ENCODE data around the gene MYO16.

MYO16 gene

DNA sequence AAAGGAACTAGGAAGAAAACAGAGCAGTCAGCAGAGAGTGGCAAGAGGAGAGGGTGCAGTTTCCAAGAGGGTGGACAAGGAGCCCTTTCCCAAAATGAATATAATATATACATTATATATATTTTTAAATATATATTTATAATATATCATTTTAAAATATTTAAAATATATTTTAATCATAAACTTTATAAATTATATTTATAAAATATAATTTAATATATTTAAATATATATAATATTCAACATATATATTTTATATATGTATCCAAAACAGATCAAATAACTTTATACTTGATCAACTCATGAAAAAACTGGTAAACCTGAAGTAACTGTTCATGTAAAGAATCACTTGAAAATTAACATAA lies 328.6 kb downstream of the MYO16 start:
- Histone ChIP-seq H3K27ac (no peak overlapping the region), H3K36me3 (no peaks in the 10 kb centered on the region), H3K9ac (no peak overlapping the region), H3K4me1 (0 out of 2 replicates have a peak, but pooled peaks cover 9% of the 10 kb centered on the region), H3K9me3 (no peaks in the 10 kb centered on the region), H3K4me3 (no peak overlapping the region), H3K4me2 (no peak overlapping the region), H4K20me1 (no peaks in the 10 kb centered on the region), H3K27me3 (no peaks in the 10 kb centered on the region)
- TF ChIP-seq Cebpa-rat (IDR thresholded peaks at IDR 0.05) = no peak

DNA sequence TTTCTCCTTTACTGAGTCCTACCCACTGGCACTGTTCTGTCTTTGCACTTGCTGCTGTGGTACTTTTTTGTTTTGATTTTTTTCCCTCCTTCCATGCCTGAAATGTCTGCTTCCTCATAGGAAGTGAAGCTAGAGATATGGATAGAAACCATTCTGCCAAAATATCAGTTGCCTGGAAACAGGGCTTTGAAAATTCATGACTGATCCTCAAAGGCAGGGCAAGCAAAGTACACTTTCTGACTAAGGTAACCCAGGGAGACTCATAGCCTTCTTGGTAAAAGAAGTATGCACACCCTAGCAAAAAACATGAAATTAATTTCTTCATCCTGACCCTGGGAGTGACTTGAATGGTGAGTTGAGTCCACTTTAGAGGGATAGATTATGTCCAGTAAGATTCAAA lies 329.8 kb downstream of the MYO16 start:
- Histone ChIP-seq H4K20me1 (no peaks in the 10 kb centered on the region), H3K4me1 (0 out of 2 replicates have a peak, but pooled peaks cover 9% of the 10 kb centered on the region), H3K9ac (no peak overlapping the region), H3K36me3 (no peaks in the 10 kb centered on the region), H3K9me3 (no peaks in the 10 kb centered on the region), H3K27me3 (no peaks in the 10 kb centered on the region), H3K27ac (no peak overlapping the region), H3K4me3 (no peak overlapping the region), H3K4me2 (no peak overlapping the region)
- no peak for TF ChIP-seq Cebpa-rat (IDR thresholded peaks at IDR 0.05)

DNA sequence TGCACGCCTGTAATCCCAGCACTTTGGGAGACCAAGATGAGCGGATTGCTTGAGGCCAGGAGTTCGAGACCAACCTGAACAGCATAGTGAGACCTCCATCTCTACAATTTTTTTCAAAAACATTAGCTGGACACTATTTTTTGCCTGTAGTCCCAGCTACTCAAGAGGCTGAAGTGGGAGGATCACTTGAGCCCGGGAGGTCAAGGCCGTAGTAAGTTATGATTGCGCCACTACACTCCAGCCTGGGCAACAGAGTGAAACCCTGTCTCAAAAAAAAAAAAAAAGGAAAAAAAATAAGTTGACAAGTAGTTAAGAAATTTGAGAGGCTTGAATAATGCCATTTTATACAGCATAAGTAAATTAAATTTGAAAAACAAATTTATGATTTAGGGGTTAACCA lies 330.6 kb downstream of the MYO16 start:
- H3K9ac ChIP-seq = no peak overlapping the region
- 0 out of 2 replicates have a peak, but pooled peaks cover 9% of the 10 kb centered on the region for H3K4me1 ChIP-seq
- no peak overlapping the region for H3K4me2 ChIP-seq
- no peak overlapping the region for H3K4me3 ChIP-seq
- no peaks in the 10 kb centered on the region for H3K9me3 ChIP-seq
- H4K20me1 ChIP-seq = no peaks in the 10 kb centered on the region
- TF ChIP-seq Cebpa-rat (IDR thresholded peaks at IDR 0.05) = no peak
- H3K27ac ChIP-seq = no peak overlapping the region
- no peaks in the 10 kb centered on the region for H3K27me3 ChIP-seq
- H3K36me3 ChIP-seq = no peaks in the 10 kb centered on the region

DNA sequence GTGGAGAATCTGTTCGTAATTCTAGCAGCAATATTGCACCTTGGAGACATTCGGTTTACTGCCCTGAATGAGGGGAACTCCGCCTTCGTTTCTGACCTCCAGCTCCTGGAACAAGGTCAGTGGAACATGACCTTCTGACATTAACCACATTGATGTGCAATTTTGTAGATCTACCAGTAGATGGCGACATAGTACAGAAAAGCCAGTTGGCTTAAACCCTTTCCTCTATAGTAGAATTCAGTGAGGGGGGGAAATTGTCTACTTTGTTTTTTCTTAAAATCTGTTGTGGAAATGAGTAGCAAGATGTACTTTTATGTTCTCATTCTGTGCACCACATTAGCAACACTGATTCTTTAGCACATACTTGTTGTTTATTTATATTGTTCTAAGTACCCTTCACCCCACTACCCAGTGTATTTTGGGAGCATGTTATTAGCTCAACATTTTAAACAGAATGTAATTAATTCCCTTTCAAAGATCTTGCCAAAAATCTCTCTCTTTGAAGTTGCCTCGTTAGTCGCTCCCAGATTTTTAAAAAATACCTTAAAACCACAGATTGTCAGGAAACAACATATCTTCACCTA lies 332.2 kb downstream of the MYO16 start:
- Histone ChIP-seq H3K9me3 (no peaks in the 10 kb centered on the region), H3K27ac (no peak overlapping the region), H3K4me3 (no peak overlapping the region), H3K27me3 (no peaks in the 10 kb centered on the region), H3K36me3 (no peaks in the 10 kb centered on the region), H3K4me1 (0 out of 2 replicates have a peak, but pooled peaks cover 9% of the 10 kb centered on the region), H3K4me2 (no peak overlapping the region), H4K20me1 (no peaks in the 10 kb centered on the region), H3K9ac (no peak overlapping the region)
- no peak for TF ChIP-seq Cebpa-rat (IDR thresholded peaks at IDR 0.05)

DNA sequence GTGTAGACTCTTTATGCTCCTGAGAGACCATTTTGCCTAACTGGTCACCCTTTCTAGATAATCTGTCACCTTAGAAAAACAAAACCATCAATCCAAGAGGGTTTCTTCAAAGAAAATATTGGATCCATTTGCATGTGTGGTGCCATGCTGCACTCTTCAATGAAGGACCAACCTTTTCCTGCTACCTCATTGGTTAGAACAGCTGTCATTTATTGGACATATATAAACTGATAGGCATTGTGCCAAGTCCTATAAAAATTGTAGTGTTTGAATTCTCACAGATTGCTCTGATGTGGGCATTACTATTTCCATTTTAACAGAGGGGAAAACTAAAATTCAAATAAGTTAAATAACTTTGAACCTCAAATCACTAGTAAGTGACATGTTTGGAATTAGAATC lies 333.2 kb downstream of the MYO16 start:
- H4K20me1 ChIP-seq = no peaks in the 10 kb centered on the region
- no peak overlapping the region for H3K4me3 ChIP-seq
- H3K27me3 ChIP-seq = no peaks in the 10 kb centered on the region
- H3K4me1 ChIP-seq = 0 out of 2 replicates have a peak, but pooled peaks cover 9% of the 10 kb centered on the region
- no peak overlapping the region for H3K4me2 ChIP-seq
- H3K9ac ChIP-seq = no peak overlapping the region
- no peak overlapping the region for H3K27ac ChIP-seq
- no peaks in the 10 kb centered on the region for H3K9me3 ChIP-seq
- TF ChIP-seq Cebpa-rat (IDR thresholded peaks at IDR 0.05) = no peak
- H3K36me3 ChIP-seq = no peaks in the 10 kb centered on the region

DNA sequence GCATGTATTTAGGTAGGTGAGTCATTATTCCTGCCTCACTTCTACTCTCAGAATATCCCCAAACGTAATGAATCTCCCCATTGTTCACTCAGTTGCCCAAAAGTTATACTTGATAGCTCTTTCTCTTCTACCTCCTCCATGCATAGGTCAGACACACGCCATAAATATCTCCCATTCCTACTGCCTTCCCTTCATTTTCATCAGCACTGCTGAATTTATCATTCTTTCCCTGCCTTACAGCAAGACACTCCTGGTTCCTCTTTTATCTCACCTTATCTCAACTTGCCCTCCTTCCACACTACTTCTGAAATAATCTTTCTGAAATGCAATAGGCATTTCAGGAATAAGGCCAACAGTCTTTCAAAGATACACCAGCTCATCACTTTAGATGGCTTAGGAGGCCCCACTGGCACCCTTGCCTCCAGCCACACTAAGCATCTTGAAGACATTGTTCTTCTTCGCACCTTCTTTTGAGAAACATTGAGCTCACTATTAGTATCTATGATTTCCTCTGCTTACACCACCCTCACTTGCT lies 333.9 kb downstream of the MYO16 start:
- Histone ChIP-seq H3K27me3 (no peaks in the 10 kb centered on the region), H3K27ac (no peak overlapping the region), H3K4me1 (0 out of 2 replicates have a peak, but pooled peaks cover 9% of the 10 kb centered on the region), H3K9me3 (no peaks in the 10 kb centered on the region), H3K4me2 (no peak overlapping the region), H3K9ac (no peak overlapping the region), H3K4me3 (no peak overlapping the region), H4K20me1 (no peaks in the 10 kb centered on the region), H3K36me3 (no peaks in the 10 kb centered on the region)
- TF ChIP-seq Cebpa-rat (IDR thresholded peaks at IDR 0.05) = no peak

DNA sequence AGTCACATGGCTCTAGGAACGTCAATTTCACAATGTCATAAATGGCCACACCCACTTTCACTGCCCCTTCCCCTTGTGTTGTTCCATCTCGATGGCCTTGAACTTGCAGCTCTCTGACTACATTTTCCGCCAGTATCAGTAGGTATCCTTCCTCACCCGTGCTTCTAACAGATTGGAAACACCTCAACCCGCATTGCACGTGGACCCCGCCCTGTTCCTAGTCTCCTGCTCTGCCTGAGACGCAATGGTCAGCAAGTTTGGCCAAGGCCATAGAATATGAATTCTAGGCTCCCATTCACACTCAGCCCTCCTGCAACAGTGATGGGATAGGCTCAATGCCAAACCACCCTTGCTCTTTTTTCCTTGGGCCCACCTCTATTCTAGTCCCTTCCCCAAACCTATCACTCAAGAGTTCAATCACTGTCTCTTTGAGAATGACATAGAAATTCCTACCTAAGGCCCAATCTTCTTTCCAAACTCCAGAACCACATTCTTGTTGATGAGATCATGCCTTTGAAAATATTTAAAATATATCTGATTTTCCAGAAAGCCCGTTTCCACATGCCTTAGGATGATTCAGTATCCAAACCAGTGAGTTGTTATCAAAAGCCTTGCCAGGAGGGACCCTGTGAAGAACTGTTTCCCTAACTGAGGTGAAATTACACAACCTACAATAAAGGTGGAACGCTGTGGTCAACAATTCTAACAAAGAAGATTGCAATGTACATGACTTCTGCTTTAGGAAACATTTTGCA lies 334.6 kb downstream of the MYO16 start:
- no peak overlapping the region for H3K9ac ChIP-seq
- H3K4me1 ChIP-seq = 0 out of 2 replicates have a peak, but pooled peaks cover 6% of the 10 kb centered on the region
- no peaks in the 10 kb centered on the region for H3K27me3 ChIP-seq
- TF ChIP-seq Cebpa-rat (IDR thresholded peaks at IDR 0.05) = no peak
- H3K9me3 ChIP-seq = no peaks in the 10 kb centered on the region
- H3K36me3 ChIP-seq = no peaks in the 10 kb centered on the region
- no peak overlapping the region for H3K4me2 ChIP-seq
- H3K27ac ChIP-seq = no peak overlapping the region
- H4K20me1 ChIP-seq = no peaks in the 10 kb centered on the region
- no peak overlapping the region for H3K4me3 ChIP-seq

DNA sequence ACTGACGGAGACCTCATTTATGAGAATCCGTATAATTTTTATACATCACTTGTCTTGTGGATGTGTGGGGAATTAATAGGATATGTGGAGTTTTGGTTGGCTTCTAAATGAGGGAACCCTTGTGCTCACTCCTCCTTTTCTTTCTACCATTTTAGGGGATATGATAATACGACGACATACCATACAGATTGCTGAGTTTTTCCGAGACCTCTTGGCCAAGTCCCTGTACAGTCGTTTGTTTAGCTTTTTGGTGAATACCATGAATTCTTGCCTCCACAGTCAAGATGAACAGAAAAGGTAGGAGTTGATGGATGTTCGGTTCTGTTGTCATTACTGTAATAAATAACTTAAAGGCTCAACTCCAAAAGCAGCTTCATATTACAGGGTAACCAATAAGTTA lies 335.2 kb downstream of the MYO16 start:
- no peak overlapping the region for H3K27ac ChIP-seq
- no peak overlapping the region for H3K4me3 ChIP-seq
- H3K27me3 ChIP-seq = no peaks in the 10 kb centered on the region
- no peaks in the 10 kb centered on the region for H4K20me1 ChIP-seq
- no peak for TF ChIP-seq Cebpa-rat (IDR thresholded peaks at IDR 0.05)
- no peak overlapping the region for H3K9ac ChIP-seq
- H3K9me3 ChIP-seq = no peaks in the 10 kb centered on the region
- H3K4me2 ChIP-seq = no peak overlapping the region
- 0 out of 2 replicates have a peak, but pooled peaks cover under 1% of the 10 kb centered on the region for H3K4me1 ChIP-seq
- H3K36me3 ChIP-seq = no peaks in the 10 kb centered on the region

DNA sequence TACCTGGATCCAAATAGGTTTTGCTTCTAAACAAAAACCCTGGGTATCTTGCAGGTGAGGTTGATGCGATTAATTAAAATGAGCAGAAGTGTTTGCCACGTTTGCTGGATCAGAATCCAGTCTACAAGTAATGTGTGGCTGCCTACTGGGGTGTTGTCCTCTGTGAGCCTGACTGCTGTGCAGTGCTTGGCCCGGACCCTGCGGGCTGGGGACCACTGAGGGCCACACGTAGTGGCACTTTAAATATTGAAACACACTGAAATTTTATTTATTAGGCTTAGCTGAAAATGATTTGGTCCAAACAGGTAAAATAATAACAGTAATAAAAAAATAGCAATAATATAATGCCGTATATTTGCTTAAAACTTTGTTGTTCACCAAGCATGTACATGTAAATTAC lies 338.0 kb downstream of the MYO16 start:
- TF ChIP-seq Cebpa-rat (IDR thresholded peaks at IDR 0.05) = no peak

DNA sequence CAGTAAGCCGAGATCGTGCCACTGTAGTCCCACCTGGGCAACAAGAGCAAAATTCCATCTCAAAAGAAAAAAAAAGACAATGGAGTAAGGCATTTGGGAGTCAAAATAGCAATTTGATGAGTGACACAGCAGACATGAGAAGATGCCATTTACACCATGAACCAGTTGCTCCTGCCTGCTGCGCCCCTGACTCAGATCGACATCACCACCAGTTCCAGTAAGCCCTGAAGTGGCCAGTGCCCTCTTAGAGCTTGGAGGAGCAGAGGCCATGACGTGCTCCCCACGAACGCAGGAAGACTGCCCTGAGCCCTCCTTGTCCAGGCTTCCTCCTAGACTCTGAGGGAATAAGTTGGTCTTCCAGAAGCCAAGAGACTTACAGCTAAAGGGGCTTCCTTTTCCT lies 339.2 kb downstream of the MYO16 start:
- TF ChIP-seq Cebpa-rat (IDR thresholded peaks at IDR 0.05) = no peak
- no peaks in the 10 kb centered on the region for H3K9me3 ChIP-seq
- no peak overlapping the region for H3K9ac ChIP-seq
- no peaks in the 10 kb centered on the region for H3K27me3 ChIP-seq
- peaks cover 13% of the 10 kb centered on the region for H3K4me1 ChIP-seq
- H4K20me1 ChIP-seq = no peaks in the 10 kb centered on the region
- no peaks in the 10 kb centered on the region for H3K36me3 ChIP-seq
- no peak overlapping the region for H3K4me2 ChIP-seq
- no peak overlapping the region for H3K4me3 ChIP-seq
- H3K27ac ChIP-seq = no peak overlapping the region

More for the DNA sequence above, 338.0 kb downstream of the MYO16 start:
- Histone ChIP-seq H4K20me1 (no peaks in the 10 kb centered on the region), H3K4me1 (peaks cover 1% of the 10 kb centered on the region), H3K4me2 (no peak overlapping the region), H3K9ac (no peak overlapping the region), H3K4me3 (no peak overlapping the region), H3K36me3 (no peaks in the 10 kb centered on the region), H3K9me3 (no peaks in the 10 kb centered on the region), H3K27me3 (no peaks in the 10 kb centered on the region), H3K27ac (no peak overlapping the region)
